HG03108 (cell line): ENCODE results near the gene SYTL2.
"Not testable (repeated sequence)": the region's sequence is repeated elsewhere in the genome, so short reads cannot be mapped to it uniquely, and the experiment has no call there.

Experiments used
- ATAC-seq: cut with Tn5 transposase; IDR thresholded peaks from one replicate; pipeline ENCODE4 v1.9.1; 2021; ENCODE audit warnings: moderate library complexity; ENCODE audit not compliant: unreplicated experiment

Gene SYTL2, protein sequence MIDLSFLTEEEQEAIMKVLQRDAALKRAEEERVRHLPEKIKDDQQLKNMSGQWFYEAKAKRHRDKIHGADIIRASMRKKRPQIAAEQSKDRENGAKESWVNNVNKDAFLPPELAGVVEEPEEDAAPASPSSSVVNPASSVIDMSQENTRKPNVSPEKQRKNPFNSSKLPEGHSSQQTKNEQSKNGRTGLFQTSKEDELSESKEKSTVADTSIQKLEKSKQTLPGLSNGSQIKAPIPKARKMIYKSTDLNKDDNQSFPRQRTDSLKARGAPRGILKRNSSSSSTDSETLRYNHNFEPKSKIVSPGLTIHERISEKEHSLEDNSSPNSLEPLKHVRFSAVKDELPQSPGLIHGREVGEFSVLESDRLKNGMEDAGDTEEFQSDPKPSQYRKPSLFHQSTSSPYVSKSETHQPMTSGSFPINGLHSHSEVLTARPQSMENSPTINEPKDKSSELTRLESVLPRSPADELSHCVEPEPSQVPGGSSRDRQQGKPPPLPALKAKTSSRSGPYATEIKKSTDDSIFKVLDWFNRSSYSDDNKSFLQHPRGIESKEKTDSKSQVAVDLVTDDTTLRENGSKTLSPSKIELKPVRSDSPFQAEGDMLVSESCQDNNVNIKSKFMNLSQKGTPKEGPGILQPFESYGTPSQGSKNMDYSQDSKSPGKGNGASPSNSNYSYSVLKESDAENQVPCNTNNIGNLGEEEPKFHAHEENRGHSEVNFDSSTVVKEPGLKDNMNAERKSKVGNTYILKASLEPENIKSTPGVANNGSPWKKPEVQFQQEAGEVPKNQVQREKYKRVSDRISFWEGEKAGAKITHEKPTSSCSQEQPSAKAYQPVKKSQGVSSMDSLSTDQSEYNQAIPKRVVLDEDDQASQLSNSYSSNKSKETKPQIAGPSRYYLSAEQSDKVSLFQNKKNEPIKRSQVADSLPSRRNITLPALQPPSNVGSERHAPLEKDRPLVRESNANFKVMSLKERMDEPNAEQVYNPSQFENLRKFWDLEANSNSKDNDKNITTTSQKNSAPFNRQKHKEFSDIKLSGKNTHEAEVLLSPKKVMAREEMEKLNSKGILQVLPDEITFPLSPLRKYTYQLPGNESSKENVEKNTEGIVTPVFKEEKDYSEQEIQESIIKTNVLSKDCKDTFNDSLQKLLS (N-terminal part only)

DNA sequence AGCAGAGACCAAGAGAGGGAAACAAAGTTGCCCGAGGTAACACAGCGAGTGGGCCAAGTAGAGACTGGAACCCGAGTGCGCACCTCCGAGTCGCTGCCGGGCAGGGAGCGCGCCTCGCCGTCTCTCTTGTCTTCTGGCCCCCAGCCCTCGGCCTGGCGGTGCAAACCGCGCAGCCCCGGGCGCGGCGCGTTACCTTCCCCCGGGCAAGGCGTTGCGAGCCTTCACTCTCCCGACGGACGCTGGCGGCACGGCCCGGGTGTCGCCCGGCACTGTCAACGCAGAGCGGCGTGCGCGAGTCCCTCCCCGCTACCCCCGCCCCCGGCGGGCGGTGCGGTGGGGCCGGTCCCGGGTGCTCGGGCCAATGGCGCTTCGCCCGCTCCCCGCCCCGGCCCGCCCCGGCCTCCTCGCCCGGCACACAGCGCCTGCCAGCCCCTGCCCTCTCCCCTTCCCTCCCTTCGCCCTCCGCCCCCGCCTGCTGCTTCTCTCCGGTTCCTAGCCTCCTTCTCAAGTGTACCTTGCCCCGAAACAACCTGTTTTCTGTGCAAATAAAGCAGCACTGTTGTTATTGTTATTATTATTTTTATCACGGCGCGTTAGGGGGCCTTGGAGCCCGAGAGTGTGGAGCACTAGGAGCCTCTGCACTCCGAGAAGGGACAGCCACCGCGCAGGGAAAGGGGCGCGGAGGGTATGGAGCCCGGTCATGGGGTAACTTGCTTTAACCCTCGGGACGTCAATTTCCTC is at the start of gene SYTL2:
Gene SYTL2 (minus strand): TSS at position 271 of the 741 bp plus-strand sequence. CDS start 53,416 bp downstream, outside the sequence.
- peak; percentile 86 for ATAC-seq

DNA sequence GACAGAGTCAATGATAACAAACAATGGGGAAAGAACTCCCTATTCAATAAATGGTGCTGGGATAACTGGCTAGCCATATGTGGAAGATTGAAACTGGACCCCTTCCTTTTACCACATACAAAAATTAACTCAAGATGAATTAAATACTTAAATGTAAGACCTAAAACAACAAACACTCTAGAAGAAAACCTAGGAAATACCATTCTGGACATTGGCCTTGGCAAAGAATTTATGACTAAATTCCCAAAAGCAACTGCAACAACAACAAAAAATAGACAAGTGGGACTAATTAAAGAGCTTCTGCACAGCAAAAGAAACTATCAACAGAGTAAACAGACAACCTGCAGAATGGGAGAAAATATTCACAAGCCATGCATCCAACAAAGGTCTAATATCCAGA is 48.6 kb upstream of the SYTL2 start:
- not testable (repeated sequence) for ATAC-seq

DNA sequence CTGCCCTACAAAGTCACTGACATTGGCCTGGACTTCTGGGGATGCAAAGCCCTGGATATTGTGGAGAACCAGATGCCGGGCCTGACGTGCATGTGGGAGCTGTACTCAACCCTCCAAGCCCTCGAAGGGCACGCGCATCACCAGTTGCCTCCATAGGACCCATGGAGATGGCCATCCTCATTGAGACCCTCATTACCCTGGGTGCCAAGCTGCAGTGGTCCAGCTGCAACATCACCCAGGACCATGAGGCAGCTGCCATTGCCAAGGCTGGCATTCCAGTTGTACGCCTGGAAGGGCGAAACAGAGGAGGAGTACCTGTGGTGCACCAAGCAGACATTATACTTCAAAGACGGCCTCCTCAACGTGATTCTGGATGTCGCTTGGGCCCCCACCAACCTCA is 46.2 kb upstream of the SYTL2 start:
- ATAC-seq, result no peak

DNA sequence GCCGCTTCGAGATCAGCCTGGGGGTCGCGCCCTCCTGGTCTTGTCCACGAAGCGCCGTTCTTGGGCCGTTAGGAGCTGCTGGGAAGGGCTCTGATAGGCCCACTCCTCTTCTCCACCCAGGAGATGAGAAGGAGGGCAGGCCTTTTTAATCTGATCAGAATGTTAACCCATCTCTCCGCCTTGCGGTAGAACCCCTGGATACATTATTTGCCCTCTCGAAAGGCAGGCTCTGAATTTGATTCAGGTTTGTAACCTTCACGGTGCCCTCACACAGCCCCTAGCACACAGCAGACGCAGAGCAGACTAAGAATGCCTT is 44.4 kb upstream of the SYTL2 start, which contains the start of gene CCDC83:
Gene CCDC83 (plus strand): TSS at position 43 of the 316 bp plus-strand sequence. CDS start 9,741 bp downstream, outside the sequence.
- ATAC-seq, result no peak

DNA sequence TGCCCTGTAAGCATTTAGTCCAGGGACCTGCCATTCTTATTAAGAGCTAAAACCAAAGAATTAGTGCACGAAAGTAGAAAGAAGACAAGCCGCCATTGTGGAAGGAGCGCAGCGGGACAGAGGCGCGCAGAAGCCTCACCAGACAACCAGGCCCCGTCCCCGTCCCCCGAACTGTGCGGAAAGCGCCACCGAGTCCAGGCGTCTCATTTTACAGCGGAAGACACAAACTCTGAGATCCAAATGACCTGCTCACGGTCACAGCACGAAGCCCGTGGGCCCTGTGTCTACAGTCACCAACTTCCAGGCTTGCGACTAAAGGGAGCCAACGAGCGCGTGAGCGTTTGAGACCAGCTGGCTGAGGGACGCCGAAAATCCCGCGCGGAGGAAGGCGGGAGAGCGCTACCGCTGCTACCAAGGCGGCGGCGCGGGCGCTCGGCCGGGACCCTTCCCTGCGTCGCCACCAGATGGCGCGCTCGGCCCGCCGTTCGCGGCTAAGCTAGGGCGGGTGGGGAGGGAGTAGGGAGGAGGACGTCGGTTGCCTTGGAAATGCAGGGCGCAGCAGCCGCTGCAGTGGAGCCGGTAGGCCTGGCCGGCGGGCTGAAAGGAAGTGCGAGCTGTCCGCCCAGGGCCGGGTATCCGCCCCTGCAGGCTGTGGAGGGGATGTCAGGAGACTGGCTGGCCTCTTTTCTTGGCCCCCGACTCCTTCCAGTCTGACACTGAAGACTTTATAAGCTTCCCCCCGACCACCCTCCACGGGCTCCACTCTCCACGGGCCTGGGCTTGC is 43.8 kb upstream of the SYTL2 start:
- ATAC-seq, result peak; percentile 99

DNA sequence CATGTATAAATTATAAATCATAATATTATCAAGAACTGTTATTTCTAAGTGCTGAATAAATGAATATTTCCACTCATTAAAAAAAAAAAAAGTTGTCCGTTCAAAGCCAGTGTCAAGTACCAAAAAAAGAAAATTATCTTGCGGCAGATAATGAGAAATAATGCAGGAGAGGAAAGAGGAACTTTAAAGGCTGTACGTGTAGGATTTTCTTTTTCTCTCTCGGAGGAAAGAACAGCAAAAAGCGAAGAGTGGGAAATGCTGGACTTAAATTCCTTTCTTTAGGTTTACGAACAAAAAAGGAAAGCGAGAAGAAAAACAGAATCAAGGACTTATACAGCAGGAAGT is 43.2 kb upstream of the SYTL2 start:
- no peak for ATAC-seq

DNA sequence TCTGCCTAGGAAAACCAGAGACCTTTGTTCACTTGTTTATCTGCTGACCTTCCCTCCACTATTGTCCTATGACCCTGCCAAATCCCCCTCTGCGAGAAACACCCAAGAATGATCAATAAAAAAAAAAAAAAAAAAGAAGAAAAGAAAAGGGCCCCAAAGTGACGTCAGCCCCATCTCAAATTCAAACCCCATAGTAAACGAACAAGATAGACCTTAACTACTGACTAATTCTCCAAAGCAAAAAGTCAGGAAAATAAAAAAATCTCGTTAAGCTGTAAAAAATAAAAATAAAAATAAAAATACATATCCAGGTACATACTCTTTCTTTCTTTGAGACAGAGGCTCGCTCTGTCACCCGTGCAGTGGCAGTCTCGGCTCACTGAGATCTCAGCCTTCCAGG is 42.6 kb upstream of the SYTL2 start:
- not testable (repeated sequence) for ATAC-seq

DNA sequence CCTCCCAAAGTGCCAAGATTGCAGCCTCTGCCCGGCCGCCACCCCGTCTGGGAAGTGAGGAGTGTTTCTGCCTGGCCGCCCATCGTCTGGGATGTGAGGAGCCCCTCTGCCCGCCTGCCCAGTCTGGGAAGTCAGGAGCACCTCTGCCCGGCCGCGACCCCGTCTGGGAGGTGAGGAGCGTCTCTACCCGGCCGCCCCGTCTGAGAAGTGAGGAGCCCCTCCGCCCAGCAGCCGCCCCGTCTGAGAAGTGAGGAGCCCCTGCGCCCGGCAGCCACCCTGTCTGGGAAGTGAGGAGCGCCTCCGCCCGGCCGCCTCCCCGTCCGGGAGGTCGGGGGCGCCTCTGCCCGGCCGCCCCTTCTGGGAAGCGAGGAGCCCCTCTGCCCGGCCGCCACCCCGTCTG is 41.8 kb upstream of the SYTL2 start:
- ATAC-seq, result not testable (repeated sequence)

DNA sequence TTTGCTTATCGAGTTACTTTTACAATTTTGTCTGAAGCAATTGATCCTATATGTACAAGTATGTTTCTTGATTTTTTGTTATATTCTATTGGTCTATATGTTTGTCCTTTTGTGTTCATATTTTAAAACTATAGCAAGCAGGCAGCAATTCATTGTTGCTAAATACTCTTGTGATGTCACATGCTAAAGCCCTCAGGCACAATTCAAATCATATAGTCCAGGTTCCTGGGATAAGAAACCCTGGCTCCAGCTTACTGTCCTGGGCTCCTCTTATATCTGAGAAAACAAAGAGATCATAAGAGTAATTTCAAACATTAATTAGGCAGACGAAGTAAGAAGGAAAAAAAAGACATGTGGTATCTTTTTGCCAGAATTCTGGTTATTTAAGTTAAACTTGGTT is 37.6 kb upstream of the SYTL2 start:
- ATAC-seq, result no peak

DNA sequence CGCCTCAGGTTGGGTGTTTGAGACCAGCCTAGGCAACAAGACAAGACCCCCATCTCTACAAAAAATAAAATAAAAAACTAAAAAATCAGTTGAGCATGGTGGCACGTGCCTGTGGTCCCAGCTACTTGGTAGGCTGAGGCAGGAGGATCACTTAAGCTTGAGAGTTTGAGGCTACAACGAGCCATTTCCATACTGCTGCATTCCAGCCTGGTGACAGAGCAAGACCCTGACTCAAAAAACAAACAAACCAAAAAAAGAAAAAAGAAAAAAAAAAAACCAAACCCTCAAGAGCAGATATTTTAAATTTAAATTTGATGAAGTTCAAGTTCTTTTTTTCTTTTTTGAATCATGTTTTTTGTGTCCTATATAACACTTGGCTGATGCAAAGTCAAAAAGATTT is 37.1 kb upstream of the SYTL2 start:
- no peak for ATAC-seq

DNA sequence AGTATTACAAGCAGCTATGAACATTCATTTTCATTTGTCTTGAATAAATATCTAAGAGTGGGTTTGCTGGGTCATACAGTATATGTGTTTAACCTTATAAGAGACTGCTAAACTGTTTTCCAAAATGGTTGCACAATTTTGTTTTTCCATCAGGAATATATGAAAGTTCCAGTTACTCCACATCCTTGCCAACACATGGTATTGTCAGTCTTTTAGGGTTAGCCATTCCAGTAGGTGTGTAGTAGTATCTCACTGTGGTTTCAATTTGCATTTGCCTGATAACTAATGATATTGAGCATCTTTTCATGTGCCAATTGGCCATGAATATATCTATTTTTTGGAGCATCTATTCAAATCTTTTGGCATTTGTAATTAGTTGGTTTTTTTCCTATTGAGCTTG is 36.5 kb upstream of the SYTL2 start:
- ATAC-seq, result no peak

DNA sequence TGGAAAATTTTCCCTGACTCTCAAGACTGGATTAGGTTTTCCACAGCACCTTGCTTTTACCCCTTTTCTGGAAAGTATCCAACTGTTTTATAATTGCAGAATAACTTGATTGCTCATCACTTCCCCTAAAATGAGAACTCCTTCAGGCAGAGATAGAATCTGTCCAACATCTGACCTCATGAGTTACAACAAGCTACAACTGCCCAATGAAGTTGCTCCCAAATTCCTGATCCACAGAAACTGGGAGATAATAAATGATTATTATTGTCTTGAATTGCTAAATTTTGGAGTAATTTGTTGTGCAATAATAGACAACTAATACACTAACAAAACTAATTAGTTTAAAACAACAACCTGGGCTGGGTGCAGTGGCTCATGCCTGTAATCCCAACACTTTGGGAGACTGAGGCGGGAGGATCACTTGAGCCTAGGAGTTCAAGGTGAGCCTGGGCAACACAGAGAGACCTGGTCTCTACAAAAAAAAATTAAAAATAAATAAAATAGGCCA is 34.2 kb upstream of the SYTL2 start:
- no peak for ATAC-seq

DNA sequence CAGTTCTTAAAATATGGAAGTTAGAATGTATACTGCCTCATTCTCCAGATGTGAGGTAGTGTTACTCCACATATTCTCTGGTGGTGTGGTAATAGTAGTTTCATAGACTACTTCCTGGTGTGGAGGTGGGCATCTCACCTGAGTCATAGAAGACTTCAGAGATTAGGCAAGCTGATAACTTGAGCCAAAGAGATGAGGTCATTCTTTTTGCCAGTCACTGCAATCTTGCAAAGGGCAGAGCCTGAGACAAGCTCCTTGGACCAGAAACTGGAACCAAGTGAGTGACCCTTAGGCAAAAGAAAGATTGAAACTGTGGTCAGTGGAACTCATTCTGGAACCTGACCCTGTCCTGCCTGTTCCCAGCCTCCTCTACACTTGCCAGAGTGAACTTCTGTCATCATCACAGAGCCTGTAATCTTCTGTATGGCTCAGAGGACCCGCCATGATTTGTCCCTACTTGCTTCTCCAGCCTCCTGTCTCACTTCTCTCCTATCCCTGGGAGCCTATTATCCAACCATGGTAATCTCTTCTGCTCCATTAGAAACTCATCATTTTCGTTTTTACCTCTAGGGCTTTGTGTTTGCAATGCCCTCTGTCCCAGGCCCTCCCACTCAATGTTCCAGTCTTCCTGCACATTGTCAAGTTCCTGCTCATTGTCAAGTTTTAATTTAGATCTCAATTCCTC is 33.6 kb upstream of the SYTL2 start:
- no peak for ATAC-seq

DNA sequence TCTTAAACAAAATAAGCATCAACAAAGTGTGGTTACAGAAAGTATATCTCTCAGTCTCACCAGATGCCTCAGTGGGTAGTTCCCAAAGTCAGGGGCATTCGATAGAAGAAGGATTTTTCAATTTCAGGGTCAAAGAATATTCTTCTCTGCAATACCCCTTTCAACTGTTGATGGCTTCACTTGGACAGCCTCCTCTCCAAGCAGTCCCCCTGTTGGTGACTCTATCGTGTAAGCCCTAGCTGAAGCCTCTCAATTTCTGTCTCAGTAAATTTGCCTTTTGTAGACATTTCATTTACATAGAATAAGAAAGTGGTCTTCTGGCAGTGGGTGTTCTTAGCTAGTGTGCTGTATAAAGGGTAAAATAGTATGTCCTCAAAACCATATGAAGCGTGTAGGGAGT is 33.0 kb upstream of the SYTL2 start:
- ATAC-seq, result no peak

DNA sequence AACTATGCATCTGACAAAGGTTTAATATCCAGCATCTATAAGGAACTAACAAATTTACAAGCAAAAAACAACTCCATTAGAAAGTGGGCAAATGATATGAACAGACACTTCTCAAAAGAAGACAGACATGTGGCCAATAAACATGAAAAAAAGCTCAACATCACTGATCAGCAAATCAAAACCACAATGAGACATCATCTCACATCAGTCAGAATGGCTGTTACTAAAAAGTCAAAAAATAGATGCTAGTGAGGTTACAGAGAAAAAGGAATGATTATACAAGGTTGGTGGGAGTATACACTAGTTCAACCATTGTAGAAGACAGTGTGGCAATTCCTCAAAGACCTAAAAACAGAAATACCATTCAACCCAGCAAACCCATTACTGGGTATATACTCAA is 30.0 kb upstream of the SYTL2 start:
- ATAC-seq, result not testable (repeated sequence)

DNA sequence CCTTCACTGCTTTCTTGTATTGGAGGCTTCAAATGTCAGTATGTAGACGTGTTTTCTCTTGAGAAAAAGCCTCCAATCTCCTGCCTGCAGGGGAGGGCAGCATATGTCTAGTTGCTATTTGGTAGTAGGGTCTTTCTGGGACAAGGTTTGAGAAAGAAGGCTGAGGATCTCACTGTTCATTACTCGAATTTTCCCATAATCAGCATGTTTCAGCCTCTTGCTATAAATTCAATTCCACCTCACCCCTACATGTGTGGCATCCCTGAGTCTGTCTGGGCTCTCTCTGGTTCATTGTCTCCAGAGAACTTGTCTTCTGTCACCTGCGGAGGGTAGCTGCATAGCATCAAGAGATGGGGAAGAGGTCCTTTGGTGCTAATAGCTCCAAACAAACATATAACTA is 24.8 kb upstream of the SYTL2 start:
- no peak for ATAC-seq

DNA sequence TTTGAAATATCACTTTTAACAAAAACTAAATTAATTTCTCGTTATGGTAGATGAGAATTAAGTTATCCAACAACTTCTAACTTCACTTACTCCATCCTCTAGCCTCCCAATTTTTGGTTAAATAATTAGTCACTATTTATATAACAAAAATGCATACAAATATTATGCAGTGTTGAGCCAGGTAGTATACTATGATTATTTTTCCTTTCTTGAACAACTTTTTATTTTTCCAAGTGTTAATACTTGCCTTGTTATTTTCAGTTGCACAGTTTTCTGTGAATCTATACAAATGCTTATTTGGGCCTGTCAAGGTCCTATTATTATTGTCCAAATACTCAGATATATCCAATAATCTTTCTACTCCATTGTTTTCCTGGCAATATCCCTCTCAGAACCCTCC is 24.3 kb upstream of the SYTL2 start:
- no peak for ATAC-seq

DNA sequence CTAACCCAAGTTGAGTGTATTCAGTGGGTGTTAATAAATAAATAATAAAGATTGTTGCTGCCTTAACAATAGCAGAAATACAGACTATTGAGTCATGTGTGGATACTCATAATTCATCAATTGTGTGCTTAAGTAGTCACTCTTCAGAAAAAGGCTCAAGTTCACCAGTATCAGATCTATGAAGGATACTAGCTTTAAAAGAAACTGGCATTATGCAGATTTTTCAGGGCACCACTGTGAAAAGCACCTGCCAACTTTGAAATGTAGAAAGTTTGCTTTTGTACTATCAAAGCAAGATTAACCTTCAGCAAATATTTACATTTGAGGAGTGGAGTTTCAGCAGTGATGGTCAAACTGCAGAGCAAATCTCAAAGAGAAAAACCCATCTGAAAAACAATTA is 20.1 kb upstream of the SYTL2 start:
- ATAC-seq, result no peak

DNA sequence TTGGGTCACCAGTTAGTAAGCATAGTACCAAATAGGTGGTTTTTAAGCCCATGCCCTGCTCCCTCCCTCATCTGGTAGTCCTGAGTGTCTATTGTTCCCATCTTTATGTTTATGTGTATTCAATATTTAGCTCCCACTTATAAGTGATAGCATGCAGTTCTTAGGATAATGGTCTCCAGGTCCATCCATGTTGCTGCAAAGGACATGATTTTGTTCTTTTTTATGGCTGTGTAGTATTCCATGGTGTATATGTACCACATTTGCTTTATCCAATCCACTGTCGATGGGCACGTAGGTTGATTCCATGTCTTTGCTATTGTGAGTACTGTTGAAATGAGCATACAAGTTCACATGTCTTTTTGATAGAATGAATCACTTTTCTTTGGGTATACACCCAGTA is 18.2 kb upstream of the SYTL2 start:
- ATAC-seq, result no peak

DNA sequence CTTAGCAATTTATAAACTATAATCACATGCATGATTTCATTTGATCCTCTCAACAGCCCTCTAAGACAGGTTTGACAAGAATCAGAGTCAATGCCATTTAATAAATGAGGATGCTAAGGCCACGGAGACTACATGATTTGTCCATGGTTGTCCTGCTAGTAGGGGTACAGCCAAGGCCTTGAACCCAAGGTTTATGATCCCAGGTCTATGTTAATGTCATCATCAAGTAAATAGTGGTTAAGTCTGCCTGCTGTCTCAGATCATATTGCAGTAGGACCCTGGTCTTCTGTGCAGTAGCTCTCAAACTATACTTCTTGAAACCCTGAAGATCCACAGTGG is 17.7 kb upstream of the SYTL2 start:
- no peak for ATAC-seq
